Erythroblast (primary cell): ENCODE data around the gene ZNF638.

Experiments used
- GATA1 ChIP-seq: IDR thresholded peaks from 2 replicates; pipeline ENCODE4 v1.6.1; 2011; ENCODE audit warnings: low read depth, mild to moderate bottlenecking, control low read depth, low read length, moderate library complexity
- POLR2A ChIP-seq: IDR thresholded peaks from 2 replicates; pipeline ENCODE4 v1.6.1; 2011; ENCODE audit warnings: mild to moderate bottlenecking, low read length

DNA sequence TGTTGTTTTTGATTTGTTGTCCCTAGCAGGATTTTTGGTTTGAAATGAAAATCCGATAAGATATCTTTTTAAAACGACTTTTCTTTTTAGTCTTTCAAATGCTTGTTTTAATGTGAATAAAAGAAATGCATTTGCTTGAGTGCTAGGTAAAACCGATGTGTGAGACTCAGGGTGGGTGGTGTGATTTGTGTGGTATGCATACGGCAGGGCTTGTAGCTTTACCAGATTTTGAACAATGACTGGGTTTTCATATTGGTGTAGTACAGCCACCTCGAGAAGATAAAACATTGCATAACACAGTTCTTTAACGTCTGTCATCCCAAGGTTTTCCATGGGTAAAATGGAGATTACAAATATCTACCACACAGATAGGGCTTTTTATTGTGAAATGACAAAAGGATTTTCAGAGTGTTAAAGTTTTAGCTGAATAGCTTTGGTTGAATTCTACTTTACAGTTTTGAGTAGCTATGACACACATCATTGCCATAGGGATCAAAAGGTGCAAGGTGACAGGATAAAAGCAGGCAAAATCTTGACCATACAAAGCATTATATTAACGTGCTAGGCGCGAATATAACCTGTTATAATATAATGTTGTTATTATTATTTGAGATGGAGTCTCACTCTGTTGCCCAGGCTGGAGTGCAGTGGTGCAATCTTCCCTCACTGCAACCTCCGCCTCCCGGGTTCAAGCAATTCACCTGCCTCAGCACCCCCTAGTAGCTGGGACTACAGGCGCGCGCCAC lies 824 bp upstream of the ZNF638 start:
- TF ChIP-seq POLR2A (no peak), GATA1 (no peak)
